ENCODE results near the gene ST7.

ST7 gene

DNA sequence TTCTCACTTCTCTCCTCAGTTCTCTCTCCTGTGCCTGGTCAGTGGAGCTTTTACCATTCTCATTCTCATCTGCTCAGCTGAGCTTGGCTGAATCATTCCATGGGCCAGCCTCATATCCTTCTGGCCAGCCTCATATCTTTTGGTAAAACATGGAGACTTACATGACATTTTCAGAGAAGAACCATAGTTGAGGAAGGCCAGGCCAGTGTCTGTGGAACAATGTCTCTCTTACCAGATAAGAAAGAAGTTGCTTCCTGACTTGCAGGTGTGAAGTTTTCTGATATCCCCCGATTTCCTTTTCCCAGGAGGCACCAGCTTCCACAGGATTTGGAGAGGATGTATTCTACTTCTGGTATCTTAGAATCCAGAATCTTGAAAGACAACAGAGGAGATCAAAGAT lies 24.7 kb downstream of the ST7 start:
- DNase-seq, result no peak

DNA sequence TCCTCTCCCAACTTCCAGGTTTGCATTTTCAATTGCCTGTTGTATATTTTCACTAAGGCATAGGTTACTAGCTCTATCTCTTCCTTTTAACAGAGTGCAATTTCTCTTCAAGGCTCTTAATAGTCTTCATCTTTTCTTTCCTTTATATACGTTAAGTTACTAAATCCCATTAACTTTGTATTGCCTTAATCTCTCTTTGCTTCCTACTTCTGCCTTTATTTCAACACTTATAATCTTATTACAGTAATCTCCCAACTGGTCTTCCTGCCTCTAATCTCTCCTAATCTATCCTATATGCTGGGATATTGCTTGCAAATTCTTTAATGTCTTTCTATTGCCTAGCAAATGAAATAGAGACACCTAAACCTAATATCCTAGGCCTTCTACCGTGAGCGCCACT lies 26.1 kb downstream of the ST7 start:
- DNase-seq, result no peak

DNA sequence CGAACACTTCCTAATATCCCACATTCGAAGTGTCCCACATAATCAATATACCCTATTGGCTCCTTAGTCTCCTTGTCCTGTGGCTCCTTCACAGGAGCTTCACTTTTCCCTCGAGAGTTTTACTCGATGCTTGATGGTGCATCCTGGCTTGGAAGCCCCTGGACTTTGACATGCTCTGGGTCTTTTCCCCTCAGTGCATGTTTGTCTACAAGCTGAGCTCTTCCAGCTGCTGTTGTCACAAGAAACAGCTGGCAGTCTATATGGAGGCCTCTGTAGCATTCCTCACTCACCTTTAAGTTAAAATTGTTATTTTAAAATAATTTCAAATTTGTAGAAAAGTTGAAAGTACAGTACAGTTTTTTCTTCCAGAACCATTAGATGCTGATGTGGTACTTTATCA lies 27.1 kb downstream of the ST7 start:
- no peak for DNase-seq

DNA sequence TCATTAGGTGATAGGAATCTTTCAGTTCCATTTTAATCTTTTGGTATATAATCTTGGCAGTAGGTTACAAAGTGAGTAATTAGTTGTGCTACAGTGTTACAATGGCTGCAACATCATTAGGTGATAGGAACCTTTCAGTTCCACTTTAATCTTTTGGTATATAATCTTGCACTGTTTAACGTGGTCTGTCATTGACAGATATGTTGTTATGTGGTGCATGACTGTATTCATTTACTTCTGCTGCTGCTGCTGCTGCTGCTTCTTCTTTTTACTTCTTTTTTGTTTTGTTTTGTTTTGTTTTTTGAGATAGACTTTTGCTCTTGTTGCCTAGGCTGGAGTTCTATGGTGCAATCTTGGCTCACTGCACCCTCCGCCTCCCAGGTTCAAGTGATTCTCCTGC lies 28.6 kb downstream of the ST7 start:
- no peak for DNase-seq

DNA sequence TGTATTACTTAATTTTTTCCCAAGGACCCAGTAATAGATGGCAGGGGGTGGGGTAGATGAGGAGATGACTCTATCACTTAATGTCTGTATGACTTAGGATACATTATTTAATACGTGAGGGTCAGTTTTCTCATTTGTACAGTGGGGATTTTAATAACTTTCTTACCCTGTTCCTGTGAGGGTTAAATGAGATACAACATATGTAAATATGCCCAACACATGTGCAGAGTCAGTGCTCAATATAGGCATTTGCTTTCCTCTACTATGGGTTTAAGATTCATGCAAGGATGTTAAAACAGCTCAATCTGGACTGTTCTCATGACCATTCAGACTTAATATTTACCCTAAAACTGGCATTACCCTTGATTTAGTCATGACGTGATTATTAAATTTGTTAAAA lies 31.2 kb downstream of the ST7 start:
- DNase-seq, result no peak

DNA sequence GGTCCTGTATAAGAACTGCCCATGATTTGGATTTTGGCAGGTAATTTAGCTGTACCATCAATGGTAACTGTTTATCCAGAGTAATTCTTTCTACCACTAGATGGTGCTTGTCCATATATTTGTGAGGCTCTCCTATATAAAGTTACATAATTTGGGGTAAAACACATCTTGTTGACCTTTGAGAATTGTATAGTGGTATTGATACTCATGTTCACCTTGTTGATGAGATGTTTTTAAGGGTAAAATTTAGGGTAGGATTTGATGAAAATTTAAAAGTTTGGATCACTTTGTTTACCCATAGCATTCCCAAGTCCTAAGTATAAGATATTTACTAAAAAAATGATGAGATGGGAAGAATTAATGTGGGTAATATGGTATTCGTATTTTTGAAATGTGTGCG lies 31.6 kb downstream of the ST7 start:
- DNase-seq, result peak; percentile 33

DNA sequence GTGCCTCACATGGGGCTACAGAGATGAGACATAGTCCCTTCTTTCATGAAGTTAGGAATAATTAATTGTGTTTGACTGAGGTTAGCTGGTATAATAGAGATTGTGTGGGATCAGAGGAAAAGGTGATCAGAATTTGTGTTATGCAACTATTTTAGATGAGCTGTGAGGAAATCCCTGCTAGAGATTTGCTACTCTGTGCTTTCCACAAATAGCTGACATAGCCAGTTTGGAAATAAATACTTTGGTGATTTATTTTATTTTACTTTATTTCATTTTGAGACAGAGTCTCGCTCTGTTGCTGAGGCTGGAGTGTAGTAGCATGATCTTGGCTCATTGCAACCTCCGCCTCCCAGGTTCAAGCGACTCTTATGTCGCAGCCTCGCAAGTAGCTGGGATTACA lies 32.3 kb downstream of the ST7 start:
- DNase-seq, result no peak

DNA sequence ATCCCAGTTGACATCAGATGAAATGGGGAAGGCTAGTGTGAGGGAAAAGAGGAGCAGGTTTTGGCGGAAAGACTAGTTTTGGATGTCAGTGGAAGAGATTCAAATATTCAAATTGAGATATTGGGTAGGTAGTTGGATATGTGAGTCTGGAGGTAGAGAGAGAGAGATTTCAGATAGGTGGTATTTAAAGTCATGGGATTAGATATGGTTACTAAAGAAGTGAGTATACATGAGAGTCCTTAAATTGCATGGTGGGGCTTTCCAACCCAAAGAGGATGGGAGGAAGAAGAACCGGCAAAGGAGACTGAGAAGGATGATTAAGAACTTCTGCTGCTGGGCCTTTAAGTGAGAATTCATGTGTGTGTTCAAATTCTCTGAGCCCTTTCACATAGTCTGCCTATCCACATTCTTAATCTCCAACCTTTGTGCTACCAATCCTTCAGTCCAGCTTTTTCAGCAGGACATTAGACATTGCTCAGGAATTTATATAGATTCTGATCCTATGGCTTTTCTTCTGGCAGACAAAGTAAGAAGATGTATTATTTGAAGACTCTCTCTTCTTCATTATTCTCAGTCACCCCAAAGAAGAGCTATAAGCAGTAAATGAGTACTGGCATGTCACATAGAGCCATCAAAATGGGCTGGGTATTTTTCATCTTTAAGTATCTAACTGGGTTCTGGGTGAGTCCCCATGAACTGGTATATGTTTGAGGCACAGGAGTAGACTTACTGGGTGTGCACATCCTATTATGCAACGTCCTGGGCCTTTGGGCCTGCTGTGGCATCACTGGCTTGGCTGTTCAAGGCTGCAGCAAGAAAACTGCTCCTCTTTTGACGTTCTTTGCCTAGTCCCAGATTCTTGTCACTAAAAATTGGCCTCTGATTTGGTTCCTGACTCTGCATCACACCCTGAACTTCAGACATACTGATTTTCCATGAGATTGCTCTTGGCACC lies 33.6 kb downstream of the ST7 start:
- DNase-seq, result peak; percentile 37

DNA sequence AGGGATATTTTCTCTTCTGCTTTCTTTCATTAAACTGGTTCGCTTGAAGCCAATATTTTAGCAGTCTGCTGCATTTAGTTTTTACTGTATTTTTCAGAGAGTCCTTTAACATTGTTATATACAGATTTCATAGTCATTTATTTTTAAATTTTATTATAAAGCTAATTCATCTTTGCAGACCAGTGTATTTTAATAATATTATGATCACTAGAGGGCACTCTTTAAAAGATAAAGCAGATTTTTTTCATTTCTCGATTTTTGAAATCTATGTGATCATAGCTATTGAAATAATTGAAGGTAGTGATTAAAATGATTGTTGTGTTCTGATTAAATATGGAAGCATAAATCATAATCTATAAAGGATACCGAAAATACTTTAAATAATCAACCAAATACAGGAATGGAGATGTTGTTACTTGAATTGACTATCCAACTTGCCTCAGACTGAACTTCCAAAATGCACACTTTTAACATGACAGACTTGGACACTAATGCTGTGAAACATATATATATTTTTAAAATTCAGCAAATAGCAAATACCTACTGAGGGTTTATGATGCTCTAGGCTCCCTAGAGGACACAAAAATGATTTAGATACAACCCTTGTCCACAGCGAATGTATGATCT lies 35.2 kb downstream of the ST7 start:
- DNase-seq, result no peak

DNA sequence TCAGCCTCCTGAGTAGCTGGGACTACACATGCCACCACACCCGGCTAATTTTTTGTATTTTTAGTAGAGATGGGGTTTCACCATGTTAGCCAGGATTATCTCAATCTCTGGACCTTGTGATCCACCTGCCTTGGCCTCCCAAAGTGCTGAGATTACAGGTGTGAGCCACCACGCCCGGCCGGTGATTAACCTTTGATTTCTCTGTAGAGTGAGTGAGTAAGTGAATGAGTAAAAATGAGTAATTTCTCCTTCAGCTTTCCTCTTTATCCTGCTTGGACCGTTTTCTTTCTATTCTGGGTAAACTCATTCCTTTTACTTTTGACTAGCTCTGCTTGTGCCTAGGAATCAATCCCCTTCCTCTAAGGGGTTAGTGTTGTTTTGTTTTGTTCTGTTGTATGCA lies 36.8 kb downstream of the ST7 start:
- no peak for DNase-seq

DNA sequence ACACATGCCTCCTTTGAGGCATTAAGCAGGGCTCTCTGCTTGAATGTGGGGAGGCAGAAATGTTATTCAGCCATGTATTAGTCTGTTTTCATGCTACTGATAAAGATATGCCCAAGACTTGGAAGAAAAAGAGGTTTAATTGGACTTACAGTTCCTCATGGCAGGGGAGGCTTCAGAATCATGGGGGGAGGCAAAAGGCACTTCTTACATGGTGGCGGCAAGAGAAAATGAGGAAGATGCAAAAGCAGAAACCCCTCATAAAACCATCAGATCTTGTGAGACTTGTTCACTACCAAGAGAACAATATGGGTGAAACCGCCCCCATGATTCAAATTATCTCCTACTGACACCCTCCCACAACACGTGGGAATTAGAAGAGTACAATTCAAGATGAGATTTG lies 37.9 kb downstream of the ST7 start:
- DNase-seq, result no peak

DNA sequence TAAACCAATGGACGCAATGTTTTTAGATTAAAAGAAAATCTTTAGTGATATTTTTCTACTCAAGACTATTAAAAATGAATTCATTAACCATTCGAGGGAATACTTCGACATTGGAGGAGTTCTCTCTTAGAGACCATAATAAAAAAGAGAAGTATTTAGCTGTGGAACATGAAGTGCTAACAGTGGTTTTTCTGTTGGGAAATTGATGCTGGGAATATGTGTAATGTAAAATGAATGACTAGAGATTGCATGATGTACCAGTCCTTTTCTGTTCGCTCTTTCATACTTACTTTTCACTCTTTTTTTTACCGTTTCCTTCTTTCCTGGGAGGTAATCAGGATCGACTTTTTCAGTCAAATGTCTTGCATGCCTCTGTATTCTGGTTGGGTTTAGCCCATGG lies 41.3 kb downstream of the ST7 start:
- DNase-seq, result no peak

DNA sequence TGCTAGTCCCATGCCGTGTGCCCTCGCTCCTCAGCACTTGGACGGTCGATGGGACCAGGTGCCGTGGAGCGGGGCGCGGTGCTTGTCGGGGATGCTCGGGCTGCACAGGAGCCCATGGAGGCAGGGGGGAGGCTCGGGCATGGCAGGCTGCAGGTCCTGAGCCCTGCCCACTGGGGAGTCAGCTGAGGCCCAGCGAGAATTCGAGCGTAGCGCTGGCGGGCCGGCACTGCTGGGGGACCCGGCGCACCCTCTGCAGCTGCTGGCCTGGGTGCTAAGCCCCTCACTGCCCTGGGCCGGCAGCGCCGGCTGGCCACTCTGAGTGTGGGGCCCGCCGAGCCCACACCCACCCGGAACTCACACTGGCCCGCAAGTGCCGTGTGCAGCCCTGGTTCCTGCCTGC lies 44.7 kb downstream of the ST7 start:
- DNase-seq, result no peak

DNA sequence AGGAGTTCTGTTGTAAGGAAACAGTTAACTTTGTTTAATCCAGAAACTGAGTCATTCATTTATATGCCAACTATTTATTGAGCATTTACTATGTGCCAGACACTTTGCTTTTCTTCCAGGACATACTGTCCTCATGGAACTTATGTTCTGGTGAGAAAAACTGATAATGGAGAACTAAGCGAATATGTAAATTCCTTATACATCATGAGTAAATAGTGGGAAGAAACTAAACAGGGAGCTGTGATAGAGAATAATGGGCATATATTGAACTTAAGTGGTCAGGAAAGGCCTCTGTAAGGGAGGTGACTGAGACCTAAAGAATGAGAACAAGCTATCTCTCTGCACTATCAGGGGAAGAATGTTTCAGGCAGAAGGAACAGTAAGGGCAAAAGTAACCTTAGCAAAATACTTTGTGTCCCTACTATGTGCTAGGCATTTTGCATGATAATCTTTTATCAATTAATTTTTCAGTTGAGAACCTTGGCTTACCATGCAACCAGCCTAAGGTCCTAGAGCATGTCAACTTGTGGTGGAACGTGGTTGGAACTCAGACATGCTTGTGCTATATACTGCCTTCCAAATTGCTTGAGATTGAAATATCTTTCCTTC lies 45.4 kb downstream of the ST7 start:
- DNase-seq, result no peak

DNA sequence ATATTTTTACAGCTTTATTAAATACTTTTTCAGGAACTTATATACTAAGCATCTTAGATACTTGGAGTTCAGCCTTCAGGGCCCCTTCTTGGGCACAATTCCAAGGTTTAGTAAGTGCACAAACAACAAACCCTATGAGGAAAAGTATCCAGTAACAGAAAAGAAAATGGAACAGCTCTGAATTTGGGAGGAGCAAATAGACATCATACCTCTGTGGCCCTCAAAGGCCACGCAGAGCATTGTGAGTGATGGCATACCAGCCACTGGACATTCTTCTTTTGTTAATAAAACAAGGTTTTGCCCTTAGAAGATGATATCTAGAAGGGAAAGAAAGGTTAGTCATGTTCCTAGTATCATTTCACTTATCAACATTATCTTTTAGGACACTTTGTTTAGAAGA lies 46.0 kb downstream of the ST7 start:
- DNase-seq, result peak; percentile 75

DNA sequence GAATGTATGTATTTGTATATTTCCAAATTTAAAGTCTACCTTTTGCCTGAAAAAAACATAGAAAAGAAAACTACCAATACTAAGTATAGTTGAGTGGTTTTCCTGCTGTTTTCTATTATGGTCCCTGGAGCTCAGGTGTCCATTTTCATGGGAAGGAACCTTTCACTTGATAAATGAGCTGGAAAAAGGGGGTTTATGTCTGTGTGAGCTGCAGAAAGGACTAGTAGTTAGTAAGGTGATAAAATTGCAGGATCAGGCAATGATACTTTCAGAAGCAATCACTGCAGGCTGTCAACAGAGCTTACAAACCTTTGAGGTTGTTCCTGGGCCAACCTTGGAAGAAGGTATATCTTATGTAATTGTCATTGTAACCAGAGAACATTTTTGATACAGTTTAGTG lies 48.0 kb downstream of the ST7 start:
- DNase-seq, result no peak

DNA sequence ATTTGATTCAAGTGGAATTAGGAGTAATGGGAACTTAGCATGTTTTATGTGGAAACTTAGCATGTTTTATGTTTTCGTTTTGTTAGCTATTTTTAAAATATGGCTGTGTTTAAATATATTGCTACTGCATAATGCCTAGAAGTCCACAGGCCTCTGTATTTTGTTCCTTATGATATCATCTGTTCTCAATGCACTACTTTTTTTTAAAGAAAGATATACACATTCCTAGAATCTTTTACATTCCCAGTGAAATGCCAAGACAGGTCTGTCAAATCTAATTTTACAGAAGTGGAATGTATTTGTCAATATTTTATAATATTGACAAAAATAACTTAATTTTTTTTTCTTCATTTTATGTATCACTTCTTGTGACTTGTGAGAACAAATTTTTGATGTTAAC lies 51.6 kb downstream of the ST7 start:
- DNase-seq, result peak; percentile 75

DNA sequence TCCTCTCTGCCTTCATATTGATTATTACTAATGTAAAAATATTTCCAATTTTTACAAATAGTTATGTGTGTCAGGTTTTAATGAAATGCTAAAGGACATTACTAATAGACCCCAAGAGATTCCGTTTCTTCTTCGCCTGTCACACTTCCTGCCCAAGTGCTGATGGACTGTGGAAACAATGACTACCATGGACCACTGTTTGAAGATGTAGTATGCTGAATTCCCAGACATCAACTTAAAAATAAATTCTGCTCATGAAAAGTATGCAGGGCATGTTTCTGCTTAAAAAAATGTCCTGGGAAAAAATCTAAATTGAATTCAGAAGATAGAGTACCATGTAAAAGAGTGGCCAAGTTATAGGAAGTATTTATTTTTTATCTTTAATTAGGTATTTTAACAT lies 52.1 kb downstream of the ST7 start:
- peak; percentile 87 for DNase-seq

DNA sequence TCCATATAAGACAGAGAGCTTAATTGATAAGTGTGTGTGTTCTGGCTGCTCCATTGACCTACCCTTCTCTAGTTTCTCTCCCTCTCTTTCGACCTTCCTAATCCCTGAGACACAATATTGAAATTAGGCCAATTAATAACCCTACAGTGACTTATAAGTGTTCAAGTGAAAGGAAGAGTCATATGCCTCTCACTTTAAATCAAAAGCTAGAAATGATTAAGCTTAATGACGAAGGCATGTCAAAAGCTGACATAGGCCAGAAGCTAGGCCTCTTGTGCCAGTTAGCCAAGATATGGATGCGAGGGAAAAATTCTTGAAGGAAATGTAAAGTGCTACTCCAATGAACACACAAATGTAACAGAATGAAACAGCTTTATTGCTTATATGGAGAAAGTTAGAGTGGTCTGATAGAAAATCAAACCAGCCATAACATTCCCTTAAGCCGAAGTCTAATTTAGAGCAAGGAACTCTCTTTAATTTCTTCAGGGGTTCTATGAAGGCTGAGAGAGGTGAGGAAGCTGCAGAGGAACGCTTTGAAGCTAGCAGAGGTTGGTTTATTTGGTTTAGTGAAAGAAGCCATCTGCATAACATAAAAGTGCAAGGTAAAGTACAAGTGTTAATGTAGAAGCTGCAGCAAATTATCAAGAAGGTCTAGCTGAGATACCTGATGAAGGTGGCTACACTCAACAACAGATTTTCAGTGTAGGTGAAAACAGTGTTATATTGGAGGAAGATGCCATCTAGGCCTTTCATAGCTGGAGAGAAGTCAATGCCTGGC lies 53.8 kb downstream of the ST7 start:
- no peak for DNase-seq

DNA sequence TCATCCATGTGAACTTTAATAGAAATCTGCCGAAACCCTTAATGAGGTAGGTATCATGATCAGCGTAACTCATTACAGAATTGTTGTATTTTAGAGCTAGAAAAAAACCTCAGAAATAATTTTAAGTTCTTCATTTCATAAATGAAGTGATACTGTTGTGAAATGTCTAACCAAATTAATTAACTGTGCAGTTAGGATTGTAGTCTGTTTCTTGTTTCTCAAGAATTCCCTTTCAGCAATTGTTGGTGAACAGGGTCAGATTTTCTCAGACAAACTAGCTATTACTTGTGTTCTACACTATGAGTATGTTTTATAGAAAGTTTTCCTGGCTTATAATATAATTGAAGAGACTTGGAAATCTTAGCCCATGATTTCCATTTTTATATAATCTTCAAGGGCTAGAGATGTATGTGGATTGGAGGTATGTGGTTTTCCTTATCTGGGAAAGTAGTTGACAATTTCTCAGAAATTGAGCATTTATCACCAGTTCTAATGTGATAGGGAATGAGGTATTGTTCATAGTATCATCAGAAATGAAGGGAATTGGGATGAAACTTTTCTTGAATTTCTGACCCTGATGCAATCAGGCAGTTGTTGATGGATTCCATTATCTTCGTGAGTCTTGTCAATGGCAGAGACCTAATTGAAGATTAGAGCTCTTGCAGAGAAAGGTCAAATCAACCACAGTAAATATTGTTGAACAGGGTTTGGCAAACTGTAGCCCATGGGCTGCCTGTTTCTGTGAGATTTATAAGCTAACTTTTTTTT lies 55.0 kb downstream of the ST7 start:
- DNase-seq, result no peak

DNA sequence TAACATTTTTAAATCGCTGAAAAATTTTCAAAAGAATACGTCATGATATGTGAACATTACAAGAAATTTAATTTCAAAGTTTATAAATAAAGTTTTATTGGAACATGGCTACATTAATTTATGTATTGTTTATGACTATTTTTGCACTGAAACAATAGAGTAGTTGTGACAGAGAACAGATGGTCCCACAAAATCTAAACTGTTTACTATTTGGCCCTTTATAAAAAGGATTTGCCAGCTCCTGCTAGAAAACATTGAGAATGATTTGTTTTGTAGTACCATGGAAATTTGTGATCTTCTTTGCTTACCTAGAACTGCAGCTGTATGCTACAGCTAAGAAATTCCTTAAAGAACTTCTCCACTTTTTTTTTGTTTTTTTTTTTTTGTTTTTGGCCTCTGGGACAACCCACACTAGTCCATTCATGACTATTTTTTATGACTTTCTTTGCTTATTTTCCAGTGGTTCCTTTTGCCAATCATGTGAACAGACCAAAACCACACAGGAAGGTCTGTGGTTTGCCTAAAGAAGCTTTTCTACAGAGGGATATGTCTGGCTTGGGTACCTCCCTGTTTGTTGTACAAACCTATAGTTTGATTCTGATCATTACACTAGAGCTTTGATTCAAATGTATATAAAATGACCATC lies 55.7 kb downstream of the ST7 start:
- DNase-seq, result peak; percentile 55
